HG03095 (cell line): ENCODE results near the gene SAMM50.

Experiments
- ATAC-seq: cut with Tn5 transposase; IDR thresholded peaks from one replicate; pipeline ENCODE4 v1.9.1; 2021; ENCODE audit warnings: moderate library complexity; ENCODE audit not compliant: unreplicated experiment

SAMM50 gene

GRCh38 chr22:44026630-44027511 is 71.6 kb downstream of the SAMM50 start:
- no peak for ATAC-seq

GRCh38 chr22:44028091-44028490 is 72.8 kb downstream of the SAMM50 start:
- no peak for ATAC-seq

- no peak for ATAC-seq
Measured at GRCh38 chr22:44029069-44029468, 73.8 kb downstream of the SAMM50 start.

- no peak for ATAC-seq
Measured at GRCh38 chr22:44030051-44030701, 74.9 kb downstream of the SAMM50 start.

GRCh38 chr22:44030702-44031082 is 75.5 kb downstream of the SAMM50 start:
- ATAC-seq, result no peak

- no peak for ATAC-seq
Measured at GRCh38 chr22:44031158-44031952, 76.1 kb downstream of the SAMM50 start.

GRCh38 chr22:44032126-44032730 is 77.0 kb downstream of the SAMM50 start:
- ATAC-seq, result no peak

GRCh38 chr22:44033287-44033686 is 78.0 kb downstream of the SAMM50 start:
- ATAC-seq, result no peak

GRCh38 chr22:44033694-44034093 is 78.5 kb downstream of the SAMM50 start:
- no peak for ATAC-seq

- ATAC-seq, result no peak
Measured at GRCh38 chr22:44037519-44038375, 82.5 kb downstream of the SAMM50 start.

- no peak for ATAC-seq
Measured at GRCh38 chr22:44039566-44040171, 84.4 kb downstream of the SAMM50 start.

- peak; percentile 68 for ATAC-seq
Measured at GRCh38 chr22:44042249-44043218, 87.3 kb downstream of the SAMM50 start.

GRCh38 chr22:44045145-44045544 is 89.9 kb downstream of the SAMM50 start:
- ATAC-seq, result no peak
